ENCODE results near the gene ZC3H18.

GRCh38 chr16:88658714-88659113 is 88.5 kb downstream of the ZC3H18 start:
- TF ChIP-seq CTCF (conservative IDR thresholded peaks at IDR 0.05) (no peak), ZFX (IDR thresholded peaks at IDR 0.05) (no peak)
